HepG2 (cell line): ENCODE measurements around the gene ABHD4. TPM values are rescaled to one million over a fixed set of nuclear protein-coding genes. Genes with fewer than 3 reads are reported as not detected.

Experiments used
- ATAC-seq: fragments of 200-7000 bp; cut with Tn5 transposase; 3 replicates; pipeline ENCODE4 v1.9.1; 2020; ENCODE audit warnings: mild to moderate bottlenecking, moderate library complexity
- BruUV-seq: library from RNA; stranded (reverse); fragments of 400-500 nt; replicated peaks from 2 replicates; lab custom pipeline; 2021; lab: Mats Ljungman, UMichigan
- CTCF ChIA-PET: fragments of 300-600 bp; formaldehyde crosslinking; extraction: SDS; loops from one replicate; lab custom pipeline; 2021; ENCODE audit warnings: low total read pairs, inconsistent platforms, low intra/inter-chr PET ratio; lab: Yijun Ruan, JAX
- POLR2A ChIA-PET: fragments of 350-600 bp; sonication (Branson Sonifier 250); formaldehyde crosslinking; loops from one replicate; lab custom pipeline; 2020; ENCODE audit warnings: antibody characterized with exemption, inconsistent platforms; lab: Yijun Ruan, JAX
- DNase-seq: peaks from one replicate; pipeline ENCODE4 v3.0.0-alpha.2; 2015; ENCODE audit warnings: low spot score
- FAIRE-seq: peaks from 3 replicates; lab custom pipeline; 2011; peaks lifted over from hg19 to GRCh38; lab: Jason Lieb, UNC
- H2AFZ ChIP-seq: one replicate; pipeline ENCODE4 v1.6.1; 2011; ENCODE audit warnings: low read length, inconsistent platforms
- H3K27ac ChIP-seq: fragments of 300-600 bp; 3 replicates; pipeline ENCODE4 v1.8.0; 2011; ENCODE audit warnings: mixed run types, mild to moderate bottlenecking, mixed read lengths, low read length, inconsistent platforms; ENCODE audit not compliant: insufficient read depth; ENCODE audit errors: extremely low read length
- H3K27me3 ChIP-seq, 2 experiments: fragments of 200-600 bp in 1 of 2; 2 replicates in 1 of 2; 3 replicates in 1 of 2; pipeline versions ENCODE4 v1.6.0 to v1.8.0; 2011; ENCODE audit warnings: low read length in 2 of 2, mild to moderate bottlenecking in 2 of 2, moderate library complexity in 2 of 2, inconsistent platforms in 1 of 2; ENCODE audit not compliant: insufficient read depth in 2 of 2, control insufficient read depth in 1 of 2
- H3K36me3 ChIP-seq, 2 experiments: fragments of 200-600 bp in 1 of 2; replicated peaks in 1 of 2; 2 replicates in 1 of 2; 3 replicates in 1 of 2; pipeline versions ENCODE4 v1.5.1 to v1.8.0; 2011; ENCODE audit warnings: low read length in 2 of 2, inconsistent platforms in 1 of 2; ENCODE audit not compliant: insufficient read depth in 2 of 2, control insufficient read depth in 1 of 2
- H3K4me1 ChIP-seq: 2 replicates; pipeline ENCODE4 v1.5.1; 2012; ENCODE audit warnings: low read length, inconsistent platforms; ENCODE audit not compliant: insufficient read depth
- H3K4me2 ChIP-seq: 2 replicates; pipeline ENCODE4 v1.6.0; 2011; ENCODE audit warnings: low read depth, low read length, inconsistent platforms
- H3K4me3 ChIP-seq, 3 experiments: fragments of 200-600 bp in 1 of 3; sonication (generic), shearing (Covaris generic) in 1 of 3; replicated peaks in 1 of 3; 2 replicates each; pipeline ENCODE4 v1.5.1; 2011 to 2016; ENCODE audit warnings: low read length in 3 of 3, inconsistent platforms in 2 of 3, low read depth in 2 of 3, mild to moderate bottlenecking in 2 of 3, control low read depth in 1 of 3, mixed read lengths in 1 of 3; ENCODE audit not compliant: insufficient read depth in 1 of 3
- H3K79me2 ChIP-seq: one replicate; pipeline ENCODE4 v1.6.1; 2011; ENCODE audit warnings: low read length, inconsistent platforms; ENCODE audit not compliant: insufficient read depth
- H3K9ac ChIP-seq: 2 replicates; pipeline ENCODE4 v1.6.0; 2011; ENCODE audit warnings: mild to moderate bottlenecking, low read depth, low read length, inconsistent platforms; ENCODE audit not compliant: insufficient read depth
- H3K9me3 ChIP-seq: 2 replicates; pipeline ENCODE4 v1.5.1; 2012; ENCODE audit warnings: mild to moderate bottlenecking, low read length
- H4K20me1 ChIP-seq: 2 replicates; pipeline ENCODE4 v1.6.0; 2011; ENCODE audit warnings: inconsistent platforms, mild to moderate bottlenecking, low read length, moderate library complexity; ENCODE audit not compliant: insufficient read depth
- ARNT2 ChIP-seq: sonication (generic); formaldehyde crosslinking; IDR thresholded peaks from 2 replicates; pipeline ENCODE4 v1.8.0; 2022; ENCODE audit warnings: mild to moderate bottlenecking, low read depth, missing genetic modification reagents, moderate library complexity
- BATF2 ChIP-seq: sonication (generic); formaldehyde crosslinking; IDR thresholded peaks from 2 replicates; pipeline ENCODE4 v1.8.0; 2022; ENCODE audit warnings: mild to moderate bottlenecking, missing genetic modification reagents, moderate library complexity
- CHD4 ChIP-seq: fragments of 200-600 bp; sonication (generic); IDR thresholded peaks from 2 replicates; pipeline ENCODE4 v1.7.0; 2017; ENCODE audit warnings: mild to moderate bottlenecking, low read length, borderline replicate concordance
- FOXO1 ChIP-seq: sonication (generic); formaldehyde crosslinking; IDR thresholded peaks from 2 replicates; pipeline ENCODE4 v1.4.0; 2020; ENCODE audit warnings: missing genetic modification reagents
- GFI1 ChIP-seq: sonication (generic); formaldehyde crosslinking; IDR thresholded peaks from 2 replicates; pipeline ENCODE4 v1.5.0; 2020; ENCODE audit warnings: missing genetic modification reagents, mild to moderate bottlenecking, borderline replicate concordance
- PHF21A ChIP-seq: sonication (generic); formaldehyde crosslinking; IDR thresholded peaks from 2 replicates; pipeline ENCODE4 v1.5.0; 2020; ENCODE audit warnings: mild to moderate bottlenecking, missing genetic modification reagents
- RFX3 ChIP-seq: IDR thresholded peaks from 2 replicates; pipeline ENCODE4 v1.6.1; 2016; ENCODE audit warnings: missing biosample characterization, missing genetic modification reagents
- SSRP1 ChIP-seq: IDR thresholded peaks from 2 replicates; pipeline ENCODE4 v1.6.1; 2016; ENCODE audit warnings: control low read depth
- TERF1 ChIP-seq: sonication (generic); formaldehyde crosslinking; IDR thresholded peaks from 2 replicates; pipeline ENCODE4 v1.8.0; 2022; ENCODE audit warnings: mild to moderate bottlenecking, missing genetic modification reagents, moderate library complexity
- ZBTB2 ChIP-seq: sonication (generic); formaldehyde crosslinking; IDR thresholded peaks from 2 replicates; pipeline ENCODE4 v1.8.0; 2022; ENCODE audit warnings: low read depth, missing genetic modification reagents
- ZFYVE20 ChIP-seq: sonication (generic); formaldehyde crosslinking; IDR thresholded peaks from 2 replicates; pipeline ENCODE4 v1.8.0; 2023; ENCODE audit warnings: low read depth, mild to moderate bottlenecking, moderate library complexity, missing genetic modification reagents, borderline replicate concordance
- ZNF589 ChIP-seq: sonication (generic); formaldehyde crosslinking; conservative IDR thresholded peaks from 2 replicates; pipeline ENCODE4 v1.8.0; 2022; ENCODE audit warnings: mild to moderate bottlenecking, moderate library complexity, missing genetic modification reagents
- ZNF749 ChIP-seq: sonication (generic); formaldehyde crosslinking; IDR thresholded peaks from 2 replicates; pipeline ENCODE4 v1.8.0; 2022; ENCODE audit warnings: mild to moderate bottlenecking, missing genetic modification reagents, moderate library complexity, borderline replicate concordance
- ZNF766 ChIP-seq: sonication (generic); formaldehyde crosslinking; IDR thresholded peaks from 2 replicates; pipeline ENCODE4 v1.5.0; 2020; ENCODE audit warnings: missing genetic modification reagents, borderline replicate concordance
- ZSCAN12 ChIP-seq: sonication (generic); formaldehyde crosslinking; IDR thresholded peaks from 2 replicates; pipeline ENCODE4 v1.9.0; 2021; ENCODE audit warnings: mild to moderate bottlenecking, missing genetic modification reagents
- WGBS: methylation state at CpG from one replicate; pipeline ENCODE4 v1.1.6; 2017; ENCODE audit warnings: low lambda C conversion rate; 5-methylcytosine and 5-hydroxymethylcytosine counted together
- in situ Hi-C: cut with HindIII; loops from 2 replicates; pipeline ENCODE4 v1.10.0; 2017; ENCODE audit warnings: low pct_unique_long_range_greater_than_20kb; ENCODE audit not compliant: extremely low pct_ligation_motif_present
- intact Hi-C: fragments of 100-400 bp; cut with micrococcal nuclease; formaldehyde crosslinking; loops from one replicate; pipeline ENCODE4 v1.10.0; 2022; ENCODE audit not compliant: unreplicated experiment
- polyA plus RNA-seq, 8 experiments: library from polyadenylated mRNA; depleted of rRNA in 3 of 8; stranded (reverse) in 7 of 8; unstranded in 1 of 8; fragments of >200 nt; fragmentation: Illumina TruSeq in 4 of 8; extraction: Trizol in 4 of 8; gene quantifications; 2 replicates each; pipeline versions ENCODE4 v1.2.1 to v1.2.3, GENCODE V29; 2011 to 2016; ENCODE audit warnings: low read depth in 4 of 8, missing spikeins in 1 of 8, mixed read lengths in 1 of 8; ENCODE audit not compliant: insufficient read depth in 1 of 8
- total RNA-seq, 5 experiments: library from RNA; depleted of rRNA; stranded (reverse); fragments of >200 nt; fragmentation: Illumina TruSeq; extraction: Trizol; gene quantifications; 2 replicates each; pipeline ENCODE4 v1.2.3, GENCODE V29; 2016; ENCODE audit warnings: low read depth in 1 of 5
- TF ChIP-seq, protein P1 (sequence below): sonication (generic); formaldehyde crosslinking; IDR thresholded peaks from 2 replicates; pipeline ENCODE4 v1.5.0; 2020; ENCODE audit warnings: missing genetic modification reagents

ABHD4 gene
- total and polyA plus RNA-seq, 2 of the 13 experiments (the other 11 are each of a cell fraction or from before 2014, with no cell fraction given): 16.1 to 47.5 TPM

DNA sequence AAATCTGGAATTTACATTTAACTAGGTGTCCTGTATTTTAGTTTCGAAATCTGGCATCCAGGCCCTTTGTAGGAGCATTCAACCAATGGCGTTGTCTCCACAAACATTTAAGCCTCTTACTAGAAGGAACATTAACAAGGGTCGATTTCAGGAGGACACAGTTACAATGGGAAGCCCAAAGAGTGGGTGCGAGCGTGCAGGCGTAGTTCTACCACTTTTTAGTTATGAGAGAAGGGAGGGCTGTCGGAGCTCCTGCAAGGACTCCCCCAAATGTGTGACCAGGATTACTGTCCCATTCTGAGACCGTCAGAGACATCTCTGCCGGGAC lies 365 bp upstream of the ABHD4 start:
- Histone ChIP-seq H3K79me2 (peaks cover 11% of the 10 kb centered on the region), H3K36me3 (peaks cover 7 to 14% of the 10 kb centered on the region in 2 experiments), H3K4me2 (peak overlapping the region; percentile 94), H3K9me3 (no peaks in the 10 kb centered on the region), H3K9ac (peak overlapping the region; percentile 78), H3K4me3 (peak overlapping the region; percentile 76 to 94 (median 82)), H4K20me1 (no peaks in the 10 kb centered on the region), H3K4me1 (peaks cover 34% of the 10 kb centered on the region), H2AFZ (peak overlapping the region; percentile 94), H3K27me3 (peaks cover 0 to 19% of the 10 kb centered on the region in 2 experiments; a peak in 2 of 5 replicates), H3K27ac (peak overlapping the region; percentile 73)
- DNase-seq (no peak), FAIRE-seq (peak; percentile 4), ATAC-seq (peak; percentile 40; the same call in 2 of the 3 replicates)
- intact Hi-C loops: loop anchor here (1.0 to 5.0 kb wide), 4 partner anchors 8 to 410 kb away; partner anchors contain the start of genes DAD1 and OR6J1
- POLR2A ChIA-PET: interaction anchor here (0.9 to 4.9 kb wide), 16 partner anchors 8 to 409 kb away, joined by 3 to 139 read pairs (median 6); partner anchors contain the start of genes AJUBA, DAD1 and OXA1L
- CTCF ChIA-PET: interaction anchor here (1.5 to 1.9 kb wide), 3 partner anchors 9 to 46 kb away, joined by 3 to 8 read pairs (median 4); no protein-coding TSS in a partner anchor
- BruUV-seq: no TSS peak
- WGBS: 1% methylated on average over 9 of the region's 9 CpGs
- in situ Hi-C loops: loop anchor here (25.0 kb wide), 1 partner anchor 1515 kb away; the partner anchor contains the start of genes DCAF11 and NRL
- TF ChIP-seq RFX3 (CRISPR knock-in tag): 0 out of 2 replicates have a peak, but pooled peaks have one; percentile 3
- peak; percentile 27; the same call in 1 of the 2 replicates for TF ChIP-seq ZBTB2 (CRISPR knock-in tag)
- TF ChIP-seq ZSCAN12 (CRISPR knock-in tag): no peak
- TF ChIP-seq PHF21A: 0 out of 2 replicates have a peak, but pooled peaks have one; percentile 49
- TF ChIP-seq ZNF766: no peak
- TF ChIP-seq, protein P1, sequence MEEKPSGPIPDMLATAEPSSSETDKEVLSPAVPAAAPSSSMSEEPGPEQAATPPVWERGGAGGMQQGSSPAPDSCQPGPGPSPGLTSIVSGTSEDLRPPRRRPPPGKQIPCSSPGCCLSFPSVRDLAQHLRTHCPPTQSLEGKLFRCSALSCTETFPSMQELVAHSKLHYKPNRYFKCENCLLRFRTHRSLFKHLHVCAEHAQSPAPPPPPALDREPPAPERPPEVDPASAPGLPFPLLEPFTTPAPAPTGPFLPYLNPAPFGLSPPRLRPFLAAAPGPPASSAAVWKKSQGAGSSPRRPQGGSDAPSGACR (CRISPR knock-in tag): 0 out of 2 replicates have a peak, but pooled peaks have one; percentile 54
- 0 out of 2 replicates have a peak, but pooled peaks have one; percentile 36 for TF ChIP-seq SSRP1 (CRISPR knock-in tag)
- TF ChIP-seq ZFYVE20: 0 out of 2 replicates have a peak, but pooled peaks have one; percentile 28
- no peak for TF ChIP-seq BATF2 (CRISPR knock-in tag)
- TF ChIP-seq GFI1 (CRISPR knock-in tag): peak; percentile 78; the same call in 1 of the 2 replicates
- peak; percentile 20; the same call in 1 of the 2 replicates for TF ChIP-seq ZNF749 (CRISPR knock-in tag)
- TF ChIP-seq TERF1 (CRISPR knock-in tag): no peak
- no peak for TF ChIP-seq FOXO1 (CRISPR knock-in tag)
- TF ChIP-seq ZNF589: 0 out of 2 replicates have a peak, but pooled peaks have one; percentile 14
- TF ChIP-seq ARNT2: peak; percentile 16; the same call in 1 of the 2 replicates
- peak; percentile 41 for TF ChIP-seq CHD4
